ENCODE data around the gene SKI. TPM values are rescaled to one million over a fixed set of nuclear protein-coding genes. Genes with fewer than 3 reads are reported as not detected.

Gene SKI
- total RNA-seq, 1 experiment from 2014 or later, result 13.1 TPM

DNA sequence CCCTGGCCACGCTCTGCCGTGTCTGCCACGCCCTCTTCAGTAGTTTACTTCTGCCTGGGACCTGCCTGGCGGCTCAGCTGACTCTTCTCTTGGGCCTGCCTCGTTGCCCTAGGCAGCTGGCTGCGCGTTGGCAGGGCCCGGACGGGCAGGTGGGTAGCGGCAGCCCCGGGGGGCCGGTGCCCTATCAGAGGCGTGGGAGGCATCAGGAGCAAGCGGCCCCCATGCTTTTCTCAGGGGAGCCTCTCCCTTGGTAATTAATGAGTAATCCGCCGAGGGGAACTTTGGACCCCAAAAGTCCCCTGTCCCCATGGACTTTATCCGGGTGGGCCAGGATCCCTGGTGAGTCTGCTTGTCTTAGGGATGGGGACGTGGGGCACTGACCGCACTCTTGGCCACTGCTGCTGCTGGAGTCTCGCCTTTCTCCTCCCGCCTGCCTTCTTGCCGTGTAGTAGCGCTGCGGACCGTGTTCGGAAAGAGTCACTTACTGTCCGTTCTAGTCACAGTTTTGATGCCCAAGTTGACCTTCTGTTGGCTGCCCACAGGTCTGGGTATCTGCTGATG, 22.7 kb downstream of the SKI start:
- no peak for DNase-seq
- no peak overlapping the region for H3K4me3 ChIP-seq
- H3K27me3 ChIP-seq, result no peaks in the 10 kb centered on the region
- H3K36me3 ChIP-seq, result no peaks in the 10 kb centered on the region
- H3K27ac ChIP-seq, result no peak overlapping the region
- no peaks in the 10 kb centered on the region for H3K4me1 ChIP-seq
- H3K9me3 ChIP-seq (replicated peaks), result peaks cover 7% of the 10 kb centered on the region

DNA sequence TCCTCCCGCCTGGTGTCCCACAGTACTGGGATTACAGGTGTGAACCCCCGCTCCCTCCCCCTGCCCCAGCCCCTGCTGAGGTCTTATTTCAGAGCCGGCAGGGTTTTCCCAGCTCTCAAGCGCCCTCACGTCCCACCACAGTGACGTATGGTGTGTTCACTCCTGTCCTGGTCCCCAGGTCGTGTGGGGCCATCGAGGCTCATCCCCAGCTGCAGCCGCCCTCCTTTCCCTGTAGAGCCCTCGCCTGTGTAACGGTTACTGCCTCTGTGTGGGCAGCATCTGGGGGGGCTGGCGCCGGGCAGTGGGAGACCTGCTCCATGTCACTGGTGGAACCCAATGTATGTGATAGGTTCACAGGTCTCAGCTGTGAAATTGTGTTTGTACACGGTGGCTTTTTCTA, 23.2 kb downstream of the SKI start:
- no peak for DNase-seq
- no peak overlapping the region for H3K27ac ChIP-seq
- H3K4me3 ChIP-seq, result no peak overlapping the region
- peaks cover 7% of the 10 kb centered on the region for H3K9me3 ChIP-seq (replicated peaks)
- H3K4me1 ChIP-seq, result no peaks in the 10 kb centered on the region
- H3K27me3 ChIP-seq, result no peaks in the 10 kb centered on the region
- no peaks in the 10 kb centered on the region for H3K36me3 ChIP-seq

DNA sequence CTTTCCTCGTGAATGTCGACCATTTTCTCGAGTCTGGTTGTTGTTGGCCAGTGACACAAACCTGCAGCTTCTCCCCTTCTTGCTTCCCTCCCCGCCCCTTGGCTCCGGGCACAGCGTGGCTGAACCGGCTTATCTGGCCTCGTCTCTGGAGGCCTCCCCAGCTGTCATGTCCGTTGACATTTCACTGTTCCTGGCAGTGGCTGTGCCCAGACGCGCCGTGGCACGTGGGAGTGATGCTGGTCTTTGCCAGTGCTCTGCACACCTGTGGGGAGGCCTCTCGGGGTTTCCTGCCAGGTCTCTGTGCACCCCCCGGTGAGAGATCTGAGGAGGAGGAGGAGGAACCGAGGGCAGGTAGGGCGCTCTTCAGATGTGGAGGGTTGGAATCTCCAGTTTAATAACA, 23.7 kb downstream of the SKI start:
- Histone ChIP-seq H3K27ac (no peak overlapping the region), H3K27me3 (no peaks in the 10 kb centered on the region), H3K4me3 (no peak overlapping the region), H3K36me3 (no peaks in the 10 kb centered on the region), H3K9me3 (replicated peaks) (peaks cover 7% of the 10 kb centered on the region), H3K4me1 (no peaks in the 10 kb centered on the region; the same call in 1 of the 2 replicates)
- DNase-seq, result no peak

DNA sequence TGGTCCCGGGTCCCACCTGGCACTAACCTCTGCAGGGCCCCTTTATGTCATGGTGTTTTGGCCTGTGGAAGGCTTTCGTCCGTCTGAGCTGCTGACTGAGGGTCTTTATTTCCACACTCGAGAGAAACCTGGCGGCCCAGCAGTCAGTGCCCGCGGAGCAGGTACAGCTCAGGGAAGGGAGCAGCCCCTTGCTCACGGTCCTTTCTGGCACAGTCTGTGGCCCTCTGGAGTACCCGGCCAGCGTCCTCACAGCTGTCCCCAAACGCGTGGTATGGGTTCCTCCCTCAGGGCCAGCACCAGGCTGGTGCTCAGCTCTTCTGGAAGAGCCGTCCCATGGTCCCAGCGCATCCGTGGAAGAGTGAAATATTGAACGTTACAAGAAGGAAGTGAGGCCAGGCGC, 24.3 kb downstream of the SKI start:
- no peaks in the 10 kb centered on the region; the same call in 1 of the 2 replicates for H3K4me1 ChIP-seq
- no peak overlapping the region for H3K4me3 ChIP-seq
- H3K27me3 ChIP-seq, result no peaks in the 10 kb centered on the region
- DNase-seq, result no peak
- no peaks in the 10 kb centered on the region for H3K36me3 ChIP-seq
- H3K27ac ChIP-seq, result no peak overlapping the region
- peaks cover 7% of the 10 kb centered on the region for H3K9me3 ChIP-seq (replicated peaks)

DNA sequence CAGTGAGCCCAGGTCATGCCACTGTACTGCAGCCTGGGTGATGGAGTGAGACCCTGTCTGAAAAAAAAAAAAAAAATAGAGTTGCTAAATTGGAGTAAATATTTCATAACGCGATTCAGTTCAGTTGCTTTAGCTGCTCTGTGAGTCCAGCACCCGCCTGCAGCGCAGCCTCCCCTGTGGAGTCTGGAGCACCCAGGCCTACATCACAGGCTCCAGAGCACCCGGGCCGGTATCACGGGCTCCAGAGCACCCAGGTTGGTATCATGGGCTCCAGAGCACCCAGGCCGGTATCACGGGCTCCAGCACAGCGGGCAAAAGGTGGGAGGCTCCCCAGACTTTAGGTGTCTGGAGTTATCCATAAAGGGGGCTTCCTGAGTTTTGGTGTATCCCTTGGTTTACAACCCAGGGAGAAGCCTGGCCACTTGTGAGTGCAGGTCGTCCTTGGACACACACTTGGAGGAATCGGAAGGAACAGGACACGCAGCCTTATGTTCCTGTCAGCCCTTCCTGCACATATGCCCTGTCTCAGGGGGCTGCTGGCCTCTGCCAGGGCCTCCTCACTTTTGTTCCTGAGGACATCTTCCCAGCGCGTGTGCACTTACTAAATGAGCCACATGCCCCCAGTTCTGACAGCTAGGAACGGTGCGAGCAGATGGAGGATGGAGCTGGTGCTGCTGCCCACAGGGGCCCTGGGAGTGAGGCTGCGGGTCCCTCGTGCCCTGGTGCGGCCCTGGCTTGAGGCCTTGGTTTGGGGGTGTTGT, 25.1 kb downstream of the SKI start:
- Histone ChIP-seq H3K4me1 (no peaks in the 10 kb centered on the region; the same call in 1 of the 2 replicates), H3K4me3 (no peak overlapping the region)

DNA sequence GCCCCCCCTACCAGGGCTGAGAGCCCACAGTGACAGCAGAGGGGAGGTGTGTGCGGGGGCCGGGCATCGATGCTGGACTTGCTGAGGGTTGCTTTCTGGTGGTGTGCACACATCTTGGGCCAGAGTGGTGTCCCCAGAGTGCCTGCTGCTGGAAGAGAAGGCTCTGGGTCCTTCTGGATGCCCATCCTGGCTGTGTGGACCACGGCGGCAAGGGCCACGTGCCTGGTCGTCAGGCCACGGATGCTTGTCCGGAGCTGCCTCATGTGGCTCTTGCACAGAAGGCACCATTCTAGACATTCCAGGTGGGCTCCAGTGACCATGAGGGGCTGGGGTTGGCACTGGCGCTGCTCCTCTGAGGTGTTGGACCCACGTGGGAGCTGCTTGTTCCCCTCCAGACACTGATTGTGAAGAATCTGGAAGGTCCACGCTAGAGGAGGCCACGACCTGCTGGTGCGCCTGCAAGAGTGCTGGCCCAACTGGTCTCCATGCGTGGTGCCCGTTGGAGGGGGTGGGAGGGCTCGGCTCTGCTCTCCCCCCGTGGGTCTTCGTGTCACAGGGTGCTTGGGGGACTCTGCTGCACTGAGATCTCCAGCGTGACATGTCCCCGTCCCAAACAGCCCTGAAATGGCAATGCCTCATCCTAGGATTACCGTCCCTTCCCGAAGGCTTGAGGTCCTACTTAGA, 25.8 kb downstream of the SKI start:
- Histone ChIP-seq H3K4me3 (no peak overlapping the region), H3K36me3 (no peaks in the 10 kb centered on the region), H3K27ac (no peak overlapping the region), H3K27me3 (no peaks in the 10 kb centered on the region), H3K9me3 (replicated peaks) (peaks cover 7% of the 10 kb centered on the region), H3K4me1 (no peaks in the 10 kb centered on the region; the same call in 1 of the 2 replicates)
- no peak for DNase-seq

More for the DNA sequence above, 25.1 kb downstream of the SKI start:
- DNase-seq, result no peak
- no peaks in the 10 kb centered on the region for H3K27me3 ChIP-seq
- H3K36me3 ChIP-seq, result no peaks in the 10 kb centered on the region
- H3K27ac ChIP-seq, result no peak overlapping the region
- H3K9me3 ChIP-seq (replicated peaks), result peaks cover 7% of the 10 kb centered on the region

DNA sequence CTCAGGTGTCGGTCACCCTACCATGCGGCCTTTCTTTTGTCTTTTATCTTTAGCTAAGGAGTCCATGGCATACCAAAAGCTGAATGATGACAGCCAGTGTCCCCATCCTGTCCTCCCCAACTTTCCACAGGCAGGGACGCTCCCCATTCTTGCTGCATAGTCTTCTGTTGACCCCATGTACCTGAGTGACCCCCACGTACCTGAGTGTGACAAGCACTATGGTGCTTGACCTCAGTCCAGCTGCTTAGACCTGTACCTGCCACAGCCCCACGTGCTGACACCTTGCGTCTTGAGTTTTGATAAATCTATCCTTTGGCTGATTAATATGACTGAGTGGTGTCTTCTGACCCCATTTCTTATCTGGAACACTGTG, 26.9 kb downstream of the SKI start:
- Histone ChIP-seq H3K36me3 (no peaks in the 10 kb centered on the region), H3K4me3 (no peak overlapping the region), H3K27me3 (no peaks in the 10 kb centered on the region), H3K4me1 (no peaks in the 10 kb centered on the region; the same call in 1 of the 2 replicates), H3K27ac (peak overlapping the region; percentile 31; the same call in 1 of the 2 replicates), H3K9me3 (replicated peaks) (peaks cover 7% of the 10 kb centered on the region)
- no peak for DNase-seq

DNA sequence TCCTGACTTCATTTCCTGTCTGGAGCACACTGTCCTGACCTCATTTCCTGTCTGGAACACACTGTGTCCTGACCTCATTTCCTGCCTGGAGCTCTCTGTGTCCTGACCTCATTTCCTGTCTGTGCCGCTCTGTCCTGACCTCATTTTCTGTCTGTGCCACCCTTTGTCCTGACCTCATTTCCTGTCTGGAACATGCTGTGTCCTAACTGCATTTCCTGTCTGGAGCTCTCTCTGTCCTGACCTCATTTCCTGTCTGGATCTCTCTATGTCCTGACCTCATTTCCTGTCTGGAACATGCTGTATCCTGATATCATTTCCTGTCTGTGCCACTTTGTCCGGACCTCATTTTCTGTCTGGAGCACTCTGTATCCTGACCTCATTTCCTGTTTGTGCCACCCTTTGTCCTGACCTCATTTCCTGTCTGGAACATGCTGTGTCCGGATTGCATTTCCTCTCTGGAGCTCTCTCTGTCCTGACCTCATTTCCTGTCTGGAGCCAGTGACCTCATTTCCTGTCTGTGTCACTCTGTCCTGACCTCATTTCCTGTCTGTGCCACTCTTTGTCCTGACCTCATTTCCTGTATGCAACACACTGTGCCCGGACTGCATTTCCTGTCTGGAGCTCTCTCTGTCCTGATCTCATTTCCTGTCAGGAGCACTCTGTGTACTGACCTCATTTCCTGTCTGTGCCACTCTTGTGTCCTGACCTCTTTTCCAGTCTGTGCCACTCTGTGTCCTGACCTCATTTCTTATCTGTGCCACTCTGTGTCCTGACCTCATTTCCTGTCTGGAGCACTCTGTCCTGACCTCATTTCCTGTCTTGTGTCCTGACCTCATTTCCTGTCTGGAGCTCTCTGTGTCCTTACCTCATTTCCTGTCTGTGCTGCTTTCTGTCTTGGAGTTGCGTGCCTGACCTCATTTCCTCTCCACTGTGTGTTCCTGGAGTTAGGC, 27.6 kb downstream of the SKI start:
- H3K36me3 ChIP-seq, result no peaks in the 10 kb centered on the region
- no peak overlapping the region for H3K4me3 ChIP-seq
- H3K4me1 ChIP-seq, result no peaks in the 10 kb centered on the region; the same call in 1 of the 2 replicates
- DNase-seq, result peak; percentile 79 to 81
- H3K27me3 ChIP-seq, result no peaks in the 10 kb centered on the region
- H3K9me3 ChIP-seq (replicated peaks), result peaks cover 7% of the 10 kb centered on the region
- H3K27ac ChIP-seq, result peak overlapping the region; percentile 31; the same call in 1 of the 2 replicates

DNA sequence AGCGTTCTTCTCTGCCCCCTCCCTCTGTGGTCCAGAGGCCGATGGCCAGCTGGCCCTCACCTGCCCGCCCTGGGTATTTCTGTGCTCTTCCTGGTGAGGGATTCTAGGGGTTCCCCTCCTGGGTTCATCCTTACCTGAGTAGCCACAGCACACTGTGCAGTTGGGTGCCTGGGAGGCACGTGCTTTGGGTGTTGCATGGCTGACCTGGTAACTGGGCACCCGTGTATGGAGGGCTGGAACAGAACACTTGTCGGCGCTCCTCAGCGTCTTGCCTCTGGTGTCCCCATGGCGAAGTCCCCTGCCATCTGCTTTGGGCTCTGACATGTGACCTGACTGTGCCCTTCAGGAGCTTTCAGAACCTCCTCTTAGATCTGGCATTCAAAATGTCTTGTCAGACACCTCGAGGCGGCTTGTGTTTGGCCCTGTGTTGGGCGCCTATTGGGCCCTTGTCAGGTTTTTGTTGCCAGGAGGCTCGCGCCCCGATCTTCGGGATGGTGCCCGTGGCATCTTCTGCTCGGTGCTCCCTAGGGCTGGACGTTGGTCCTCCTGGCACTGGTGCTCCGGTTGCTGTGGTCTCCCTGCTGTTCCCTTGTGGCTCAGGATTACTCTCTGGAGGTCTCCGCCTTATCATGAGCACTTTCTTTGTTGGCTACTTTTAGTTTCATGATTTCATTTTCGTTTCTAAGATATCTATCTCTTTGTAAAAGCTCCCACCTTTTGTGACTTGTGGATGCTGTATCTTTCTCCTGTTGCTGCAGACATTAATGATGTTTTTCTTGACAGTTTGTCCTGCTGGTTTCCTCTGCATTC, 28.5 kb downstream of the SKI start:
- DNase-seq, result no peak
- peak overlapping the region; percentile 31; the same call in 1 of the 2 replicates for H3K27ac ChIP-seq
- H3K9me3 ChIP-seq (replicated peaks), result peaks cover 7% of the 10 kb centered on the region
- H3K4me1 ChIP-seq, result no peaks in the 10 kb centered on the region; the same call in 1 of the 2 replicates
- H3K27me3 ChIP-seq, result no peaks in the 10 kb centered on the region
- no peaks in the 10 kb centered on the region for H3K36me3 ChIP-seq
- no peak overlapping the region for H3K4me3 ChIP-seq

DNA sequence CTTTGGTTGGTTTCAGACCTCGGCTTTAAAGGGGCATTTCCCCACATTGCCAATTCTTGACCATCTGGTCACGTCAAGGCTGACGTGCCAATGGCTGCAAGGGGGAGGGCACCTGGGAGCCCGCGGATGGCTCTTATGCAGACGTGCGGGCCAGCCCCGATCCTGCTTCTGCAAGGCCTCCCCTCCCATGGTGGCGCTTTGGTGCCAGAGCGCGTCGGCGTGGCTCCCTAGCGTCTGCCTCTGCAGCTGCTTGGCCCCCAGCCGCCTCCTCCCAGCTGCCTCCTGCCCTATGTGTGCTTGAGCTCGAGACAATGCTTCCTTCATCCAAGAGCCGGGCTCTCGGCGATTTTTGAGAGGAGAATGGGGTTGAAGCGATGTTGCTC, 29.1 kb downstream of the SKI start:
- Histone ChIP-seq H3K27ac (peak overlapping the region; percentile 6; the same call in 1 of the 2 replicates), H3K9me3 (replicated peaks) (peaks cover 7% of the 10 kb centered on the region), H3K27me3 (no peaks in the 10 kb centered on the region), H3K36me3 (no peaks in the 10 kb centered on the region), H3K4me3 (no peak overlapping the region), H3K4me1 (no peaks in the 10 kb centered on the region; the same call in 1 of the 2 replicates)
- peak; percentile 87 for DNase-seq

DNA sequence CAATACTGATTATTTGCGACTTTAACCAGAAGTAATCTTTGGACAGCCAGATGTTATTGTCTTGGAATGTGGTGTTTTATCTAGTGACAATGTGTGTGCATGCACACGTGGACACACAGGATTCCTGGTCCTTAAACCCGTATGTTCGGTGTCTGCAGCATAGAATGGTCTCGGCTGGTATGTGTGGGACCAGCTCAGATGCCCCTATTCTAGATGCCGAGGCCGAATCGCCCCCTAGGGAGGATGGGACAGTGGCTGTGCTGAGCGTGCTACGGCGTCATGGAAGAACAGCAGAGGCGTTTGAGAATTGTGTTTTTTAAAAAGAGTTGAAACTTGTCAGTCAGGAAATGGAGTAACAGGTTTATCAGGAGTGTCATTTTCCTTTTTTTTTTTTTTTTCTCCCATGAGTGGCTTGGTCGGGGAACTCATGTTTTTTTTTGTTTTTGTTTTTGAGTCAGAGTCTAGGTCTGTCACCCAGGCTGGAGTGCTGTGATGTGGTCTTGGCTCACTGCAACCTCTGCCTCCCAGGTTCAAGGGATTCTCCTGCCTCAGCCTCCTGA, 30.1 kb downstream of the SKI start:
- Histone ChIP-seq H3K4me3 (no peak overlapping the region), H3K4me1 (no peaks in the 10 kb centered on the region; the same call in 1 of the 2 replicates), H3K9me3 (replicated peaks) (peaks cover 7% of the 10 kb centered on the region), H3K36me3 (no peaks in the 10 kb centered on the region), H3K27me3 (no peaks in the 10 kb centered on the region), H3K27ac (no peak overlapping the region)
- no peak for DNase-seq

DNA sequence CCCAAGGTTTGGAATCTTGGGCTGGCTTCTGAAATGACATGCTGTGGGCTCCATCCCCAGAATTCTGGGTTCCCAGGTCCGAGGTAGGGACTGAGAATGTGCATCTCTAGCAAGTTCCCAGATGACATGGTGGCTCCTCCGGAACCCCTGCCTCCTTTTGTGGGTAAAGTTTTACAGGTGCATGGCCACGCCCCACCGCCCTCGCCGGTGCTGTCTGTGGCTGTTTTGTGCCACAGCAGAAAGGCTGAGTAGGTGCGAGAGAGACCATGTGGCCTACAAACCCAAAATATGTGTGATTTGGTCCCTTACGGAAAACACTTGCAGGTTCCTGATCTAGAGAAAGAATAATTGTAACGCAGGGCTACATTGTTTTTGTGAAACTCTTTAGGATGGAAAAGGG, 30.9 kb downstream of the SKI start:
- Histone ChIP-seq H3K9me3 (replicated peaks) (peaks cover 7% of the 10 kb centered on the region), H3K4me3 (no peak overlapping the region), H3K27me3 (no peaks in the 10 kb centered on the region), H3K36me3 (no peaks in the 10 kb centered on the region), H3K27ac (no peak overlapping the region), H3K4me1 (no peaks in the 10 kb centered on the region; the same call in 1 of the 2 replicates)
- no peak for DNase-seq

DNA sequence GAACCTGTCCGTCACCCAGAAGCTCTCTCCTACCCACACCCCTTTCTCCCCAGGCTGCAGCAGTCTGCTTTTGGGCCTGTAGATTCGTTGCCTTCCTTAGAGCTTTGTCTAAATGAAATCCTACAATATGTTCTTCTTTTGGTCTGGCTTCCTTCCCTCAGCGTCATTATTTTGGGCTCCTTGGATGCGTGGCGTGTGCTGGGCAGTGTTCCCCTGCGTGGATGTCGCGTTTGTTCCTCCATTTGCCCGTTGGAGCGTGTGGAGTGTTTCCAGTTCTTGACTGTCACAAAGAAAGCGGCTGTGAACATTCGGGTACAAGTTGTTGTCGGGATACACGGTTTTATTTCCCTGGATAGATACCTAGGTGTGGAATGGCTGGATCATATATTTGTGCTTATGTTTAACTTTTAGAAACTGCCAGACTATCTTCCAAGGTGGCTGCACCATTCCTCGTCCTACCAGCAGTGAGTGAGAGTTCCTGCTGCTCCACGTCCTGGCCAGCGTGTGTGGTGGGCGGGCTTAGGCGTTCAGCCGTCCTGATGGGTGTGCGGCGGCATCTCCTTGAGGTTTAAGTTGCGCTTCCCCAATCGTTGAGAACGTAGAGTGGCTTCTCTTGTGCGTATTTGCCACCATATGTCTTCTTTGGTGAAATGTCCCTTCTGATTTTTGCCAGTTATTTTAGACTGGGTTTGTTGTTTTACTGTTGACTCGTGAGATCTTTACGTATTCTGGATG, 31.7 kb downstream of the SKI start:
- Histone ChIP-seq H3K27ac (no peak overlapping the region), H3K27me3 (no peaks in the 10 kb centered on the region), H3K36me3 (no peaks in the 10 kb centered on the region), H3K4me3 (no peak overlapping the region), H3K4me1 (no peaks in the 10 kb centered on the region; the same call in 1 of the 2 replicates), H3K9me3 (replicated peaks) (peaks cover 7% of the 10 kb centered on the region)
- no peak for DNase-seq
